PC-3 (cell line): Measurements from ENCODE around the gene SLK. TPM values are rescaled to one million over a fixed set of nuclear protein-coding genes. Genes with fewer than 3 reads are reported as not detected.

Experiments used
- ATAC-seq: fragments of 200-7000 bp; cut with Tn5 transposase; 2 replicates; pipeline ENCODE4 v1.9.1; 2020; ENCODE audit warnings: mild to moderate bottlenecking, moderate library complexity
- BruUV-seq: library from RNA; stranded (reverse); fragments of 400-500 nt; replicated peaks from 2 replicates; lab custom pipeline; 2021; lab: Mats Ljungman, UMichigan
- CTCF ChIA-PET: fragments of 300-600 bp; sonication (Branson Sonifier 250); formaldehyde crosslinking; loops from one replicate; lab custom pipeline; 2022; ENCODE audit warnings: antibody characterized with exemption; lab: Charles Lee
- POLR2A ChIA-PET: fragments of 300-600 bp; sonication (Branson Sonifier 250); formaldehyde crosslinking; loops from one replicate; lab custom pipeline; 2022; ENCODE audit warnings: antibody characterized with exemption; ENCODE audit not compliant: unreplicated experiment; lab: Charles Lee
- DNase-seq: peaks from one replicate; pipeline ENCODE4 v3.0.0-alpha.2; 2015
- H2AFZ ChIP-seq: fragments of 300-600 bp; sonication (generic); 2 replicates; pipeline ENCODE4 v1.6.0; 2016; ENCODE audit warnings: antibody characterized with exemption, low read length
- H3F3A ChIP-seq: fragments of 300-600 bp; sonication (generic); one replicate; pipeline ENCODE4 v1.6.0; 2017; ENCODE audit warnings: antibody characterized with exemption, low read length, control low read depth, mild to moderate bottlenecking; ENCODE audit not compliant: unreplicated experiment
- H3K27ac ChIP-seq: fragments of 300-600 bp; sonication (generic); 2 replicates; pipeline ENCODE4 v1.5.1; 2016; ENCODE audit warnings: mild to moderate bottlenecking, low read length
- H3K27me3 ChIP-seq: fragments of 300-600 bp; sonication (generic); 2 replicates; pipeline ENCODE4 v1.6.1; 2016; ENCODE audit warnings: low read length, mixed read lengths
- H3K36me3 ChIP-seq: fragments of 300-600 bp; sonication (generic); 2 replicates; pipeline ENCODE4 v1.6.1; 2016; ENCODE audit warnings: low read depth, mixed run types, low read length, mixed read lengths
- H3K4me1 ChIP-seq: fragments of 300-600 bp; sonication (generic); 2 replicates; pipeline ENCODE4 v1.5.1; 2016; ENCODE audit warnings: low read length; ENCODE audit not compliant: insufficient read depth
- H3K4me2 ChIP-seq: fragments of 300-600 bp; sonication (generic); 2 replicates; pipeline ENCODE4 v1.6.0; 2016; ENCODE audit warnings: low read length
- H3K4me3 ChIP-seq: fragments of 300-600 bp; sonication (generic); 2 replicates; pipeline ENCODE4 v1.5.1; 2016; ENCODE audit warnings: mild to moderate bottlenecking, low read length, mixed read lengths
- H3K79me2 ChIP-seq: fragments of 300-600 bp; sonication (generic); 2 replicates; pipeline ENCODE4 v1.6.1; 2017; ENCODE audit warnings: low read length, mixed read lengths
- H3K9ac ChIP-seq: fragments of 300-600 bp; sonication (generic); 2 replicates; pipeline ENCODE4 v1.6.0; 2016; ENCODE audit warnings: mild to moderate bottlenecking, low read length
- H3K9me2 ChIP-seq: fragments of 300-600 bp; sonication (generic); replicated peaks from 2 replicates; pipeline ENCODE4 v1.6.1; 2016; ENCODE audit warnings: mixed run types, low read length, mixed read lengths
- H3K9me3 ChIP-seq: fragments of 300-600 bp; sonication (generic); 2 replicates; pipeline ENCODE4 v1.6.1; 2016; ENCODE audit warnings: low read length, mixed read lengths
- H4K20me1 ChIP-seq: fragments of 300-600 bp; sonication (generic); 2 replicates; pipeline ENCODE4 v1.6.1; 2016; ENCODE audit warnings: low read length, mixed read lengths
- CTCF ChIP-seq: fragments of 300-600 bp; sonication (generic); conservative IDR thresholded peaks from 2 replicates; pipeline ENCODE4 v1.5.1; 2017; ENCODE audit warnings: antibody characterized with exemption, low read depth, mild to moderate bottlenecking, low read length
- EZH2 ChIP-seq: fragments of 300-600 bp; sonication (generic); IDR thresholded peaks from one replicate; pipeline ENCODE4 v1.6.1; 2017; ENCODE audit warnings: antibody characterized with exemption, mild to moderate bottlenecking, low read length; ENCODE audit not compliant: unreplicated experiment
- EZH2phosphoT487 ChIP-seq: fragments of 300-600 bp; sonication (generic); IDR thresholded peaks from 2 replicates; pipeline ENCODE4 v1.6.1; 2018; ENCODE audit warnings: mild to moderate bottlenecking, antibody characterized with exemption, low read length, borderline replicate concordance
- intact Hi-C: fragments of 100-400 bp; cut with micrococcal nuclease; formaldehyde crosslinking; loops from 2 replicates; pipeline ENCODE4 v1.9.0; 2023
- total RNA-seq: library from RNA; depleted of rRNA; stranded (reverse); fragments of >200 nt; gene quantifications from 2 replicates; pipeline ENCODE4 v1.2.3, GENCODE V29; 2014

SLK gene
- total RNA-seq, 1 experiment from 2014 or later, result 20.2 TPM

- no peak overlapping the region for H3K9ac ChIP-seq
- no peak overlapping the region for H2AFZ ChIP-seq
- BruUV-seq, result no TSS peak
- no peaks in the 10 kb centered on the region for H3K4me1 ChIP-seq
- ChIA-PET CTCF (interaction anchor here (0.6 kb wide), 1 partner anchor 147 kb away, joined by 9 read pairs; no protein-coding TSS in a partner anchor), POLR2A (no interaction called here)
- no peaks in the 10 kb centered on the region for H3K9me3 ChIP-seq
- no peaks in the 10 kb centered on the region for H3K79me2 ChIP-seq
- no peaks in the 10 kb centered on the region for H3K9me2 ChIP-seq
- no peaks in the 10 kb centered on the region for H3K27me3 ChIP-seq
- intact Hi-C loops, result no loop called here
- DNase-seq (no peak), ATAC-seq (no peak)
- H3K36me3 ChIP-seq, result no peaks in the 10 kb centered on the region
- no peaks in the 10 kb centered on the region for H4K20me1 ChIP-seq
- no peak overlapping the region for H3K27ac ChIP-seq
- TF ChIP-seq EZH2phosphoT487, result no peak
- TF ChIP-seq CTCF, result no peak
- no peak for TF ChIP-seq EZH2
- H3F3A ChIP-seq, result no peaks in the 10 kb centered on the region
- H3K4me3 ChIP-seq, result no peak overlapping the region
- no peak overlapping the region for H3K4me2 ChIP-seq
Observed at GRCh38 chr10:104040862-104041789, 74.2 kb downstream of the SLK start.

- H3K4me2 ChIP-seq, result no peak overlapping the region
- no peak overlapping the region for H3K4me3 ChIP-seq
- DNase-seq, result no peak
- no peaks in the 10 kb centered on the region for H3K36me3 ChIP-seq
- H3K9me3 ChIP-seq, result no peaks in the 10 kb centered on the region
- no peak overlapping the region for H3K27ac ChIP-seq
- H2AFZ ChIP-seq, result no peak overlapping the region
- no peaks in the 10 kb centered on the region for H4K20me1 ChIP-seq
- no peak overlapping the region for H3K9ac ChIP-seq
- no peaks in the 10 kb centered on the region for H3K9me2 ChIP-seq
- CTCF ChIA-PET, result interaction anchor here (0.6 kb wide), 1 partner anchor 148 kb away, joined by 9 read pairs; no protein-coding TSS in a partner anchor
- no peaks in the 10 kb centered on the region for H3F3A ChIP-seq
- BruUV-seq, result no TSS peak
- POLR2A ChIA-PET, result no interaction called here
- H3K27me3 ChIP-seq, result no peaks in the 10 kb centered on the region
- no peaks in the 10 kb centered on the region for H3K4me1 ChIP-seq
- TF ChIP-seq CTCF (no peak), EZH2phosphoT487 (no peak), EZH2 (no peak)
- intact Hi-C loops, result no loop called here
- no peak for ATAC-seq
- H3K79me2 ChIP-seq, result no peaks in the 10 kb centered on the region
Observed at GRCh38 chr10:104041891-104042535, 75.1 kb downstream of the SLK start.
